ENCODE data around the gene ZNF668. TPM values are rescaled to one million over a fixed set of nuclear protein-coding genes. Genes with fewer than 3 reads are reported as not detected.

ZNF668 gene
- total RNA-seq, 4 donors from 2014 or later: 8.6 to 14.9 (median 10.7) TPM

DNA sequence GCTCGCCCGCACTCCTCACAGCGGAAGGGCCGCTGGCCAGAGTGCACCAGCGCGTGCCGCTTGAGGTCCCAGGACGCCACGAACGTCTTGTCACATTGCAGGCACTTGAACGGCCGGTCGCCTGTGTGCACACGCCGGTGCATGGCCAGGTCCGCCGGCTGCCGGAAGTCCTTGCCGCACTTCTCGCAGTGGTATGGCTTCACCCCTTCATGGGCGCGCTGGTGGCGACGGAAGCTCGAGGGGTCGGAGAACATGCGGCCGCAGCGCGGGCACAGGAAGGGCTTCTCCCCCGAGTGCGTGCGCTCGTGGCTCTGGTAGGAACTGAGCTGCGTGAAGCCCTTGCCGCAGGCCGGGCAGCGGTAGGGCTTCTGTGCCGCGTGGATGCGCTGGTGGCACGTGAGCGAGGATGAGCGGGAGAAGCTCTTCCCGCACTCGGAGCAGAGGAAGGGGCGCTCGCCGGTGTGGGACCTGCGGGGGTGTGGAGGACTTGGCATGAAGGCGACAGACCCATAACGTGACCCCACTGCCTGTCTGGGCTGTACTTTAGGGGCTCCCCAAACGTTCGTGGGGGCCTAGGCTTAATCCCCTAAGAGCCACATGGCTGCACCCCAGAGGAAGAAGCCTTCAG lies 12.1 kb downstream of the ZNF668 start:
- no peak for DNase-seq
- TF ChIP-seq POLR2A (IDR thresholded peaks at IDR 0.05): no peak
- TF ChIP-seq, protein P1, sequence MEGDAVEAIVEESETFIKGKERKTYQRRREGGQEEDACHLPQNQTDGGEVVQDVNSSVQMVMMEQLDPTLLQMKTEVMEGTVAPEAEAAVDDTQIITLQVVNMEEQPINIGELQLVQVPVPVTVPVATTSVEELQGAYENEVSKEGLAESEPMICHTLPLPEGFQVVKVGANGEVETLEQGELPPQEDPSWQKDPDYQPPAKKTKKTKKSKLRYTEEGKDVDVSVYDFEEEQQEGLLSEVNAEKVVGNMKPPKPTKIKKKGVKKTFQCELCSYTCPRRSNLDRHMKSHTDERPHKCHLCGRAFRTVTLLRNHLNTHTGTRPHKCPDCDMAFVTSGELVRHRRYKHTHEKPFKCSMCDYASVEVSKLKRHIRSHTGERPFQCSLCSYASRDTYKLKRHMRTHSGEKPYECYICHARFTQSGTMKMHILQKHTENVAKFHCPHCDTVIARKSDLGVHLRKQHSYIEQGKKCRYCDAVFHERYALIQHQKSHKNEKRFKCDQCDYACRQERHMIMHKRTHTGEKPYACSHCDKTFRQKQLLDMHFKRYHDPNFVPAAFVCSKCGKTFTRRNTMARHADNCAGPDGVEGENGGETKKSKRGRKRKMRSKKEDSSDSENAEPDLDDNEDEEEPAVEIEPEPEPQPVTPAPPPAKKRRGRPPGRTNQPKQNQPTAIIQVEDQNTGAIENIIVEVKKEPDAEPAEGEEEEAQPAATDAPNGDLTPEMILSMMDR (IDR thresholded peaks at IDR 0.05): no peak
- H3K27ac ChIP-seq: no peak overlapping the region
- 92 to 93% methylated on average over 3 to 41 of the region's 54 CpGs for WGBS, 2 donors
- peaks cover 4 to 24% (median 13%) of the 10 kb centered on the region in 3 donors for H3K4me1 ChIP-seq
- peaks cover 20 to 62% (median 24%) of the 10 kb centered on the region in 3 donors for H3K36me3 ChIP-seq
- no peak overlapping the region for H3K4me3 ChIP-seq
- intact Hi-C loops (cut with DNase I): no loop called here
- H3K27me3 ChIP-seq: no peaks in the 10 kb centered on the region
- no peaks in the 10 kb centered on the region for H3K9me3 ChIP-seq

DNA sequence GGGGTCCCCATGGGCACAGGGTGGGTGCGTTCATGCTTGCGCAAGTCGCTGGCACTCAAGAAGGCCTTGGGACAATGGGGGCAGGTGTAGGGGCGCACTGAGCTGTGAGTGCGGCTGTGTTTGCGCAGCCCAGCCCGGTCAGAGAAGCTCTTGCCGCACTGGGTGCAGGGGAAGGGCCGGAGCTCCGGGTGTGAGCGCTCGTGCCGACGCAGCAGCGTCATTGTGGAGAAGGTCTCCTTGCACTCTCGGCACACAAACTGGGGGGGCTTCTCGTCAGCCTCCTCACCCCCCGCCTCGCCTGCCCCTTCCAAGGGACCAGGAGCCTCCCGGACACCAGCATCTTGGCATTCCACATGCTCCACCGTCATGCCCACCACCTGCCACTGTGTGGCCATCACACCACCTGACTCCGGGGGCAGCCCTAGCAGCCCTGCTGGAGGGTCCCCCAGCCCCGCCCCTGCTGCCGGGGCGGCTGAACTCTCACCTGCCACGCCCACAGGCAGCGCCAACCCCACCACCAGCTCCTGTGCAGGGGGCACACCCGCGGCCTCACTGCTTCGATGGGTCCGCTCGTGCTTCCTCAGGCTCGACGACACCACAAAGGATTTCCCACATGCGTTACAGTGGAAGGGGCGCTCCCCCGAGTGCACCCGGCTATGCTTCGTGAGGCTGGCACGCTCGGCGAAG lies 12.8 kb downstream of the ZNF668 start:
- 70 to 93% methylated on average over 2 to 18 of the region's 42 CpGs for WGBS, 2 donors
- H3K9me3 ChIP-seq: no peaks in the 10 kb centered on the region
- TF ChIP-seq POLR2A (IDR thresholded peaks at IDR 0.05): no peak
- TF ChIP-seq, protein P1 (IDR thresholded peaks at IDR 0.05): no peak
- no peaks in the 10 kb centered on the region for H3K27me3 ChIP-seq
- DNase-seq: no peak
- intact Hi-C loops (cut with DNase I): no loop called here
- H3K27ac ChIP-seq: no peak overlapping the region
- peaks cover 4 to 24% (median 13%) of the 10 kb centered on the region in 3 donors for H3K4me1 ChIP-seq
- peaks cover 20 to 62% (median 24%) of the 10 kb centered on the region in 3 donors for H3K36me3 ChIP-seq
- no peak overlapping the region for H3K4me3 ChIP-seq

DNA sequence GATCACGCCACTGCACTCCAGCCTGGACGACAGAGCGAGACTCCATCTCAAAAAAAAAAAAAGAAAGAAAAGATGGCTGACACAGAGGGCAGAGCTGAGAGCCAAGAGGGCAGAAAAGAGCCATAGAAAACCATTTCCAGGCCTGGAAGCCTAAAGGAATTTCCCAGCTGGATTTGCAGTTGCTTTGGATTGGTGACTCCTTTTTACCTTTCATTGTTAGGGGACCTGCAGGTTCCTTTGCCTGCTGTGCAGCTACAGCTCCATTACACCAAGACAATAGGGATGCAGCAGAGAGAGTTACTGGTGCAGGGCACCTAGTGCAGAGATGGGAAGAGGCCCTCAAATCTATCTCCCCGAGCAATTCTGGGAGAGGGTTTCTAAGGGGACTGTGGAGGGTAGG lies 18.4 kb downstream of the ZNF668 start:
- no peak for TF ChIP-seq POLR2A (IDR thresholded peaks at IDR 0.05)
- TF ChIP-seq, protein P1 (IDR thresholded peaks at IDR 0.05): no peak
- no peaks in the 10 kb centered on the region for H3K27me3 ChIP-seq
- H3K4me1 ChIP-seq: peaks cover 0 to 6% (median 0%) of the 10 kb centered on the region in 3 donors
- no peak for DNase-seq
- peaks cover under 1 to 29% (median 2%) of the 10 kb centered on the region in 3 donors for H3K36me3 ChIP-seq
- no peak overlapping the region for H3K27ac ChIP-seq
- WGBS, 2 donors: 89% methylated on average over 4 of the region's 4 CpGs; no CpG with 5 or more reads in 1 of the 2 donors
- no peak overlapping the region for H3K4me3 ChIP-seq
- intact Hi-C loops (cut with DNase I): no loop called here
- H3K9me3 ChIP-seq: no peaks in the 10 kb centered on the region

DNA sequence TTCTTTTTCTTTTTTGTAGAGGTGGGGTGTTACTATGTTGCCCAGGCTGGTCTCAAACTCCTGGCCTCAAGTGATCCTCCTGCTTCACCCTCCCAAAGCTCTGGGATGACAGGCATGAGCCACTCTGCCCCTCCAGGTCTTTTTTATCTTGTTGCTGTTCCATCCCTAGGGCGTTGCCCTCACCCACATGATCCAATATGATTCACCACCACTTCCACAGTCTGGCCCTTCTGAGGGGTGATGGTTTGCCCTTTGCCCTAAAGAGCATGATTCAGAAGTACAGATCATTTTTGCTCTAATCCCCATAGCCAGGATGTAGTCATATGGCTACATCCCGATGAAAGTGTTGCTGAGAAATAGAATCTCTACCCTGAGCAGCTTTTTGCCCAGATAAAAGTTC lies 21.9 kb downstream of the ZNF668 start:
- intact Hi-C loops (cut with DNase I): no loop called here
- Histone ChIP-seq H3K4me3 (no peak overlapping the region), H3K4me1 (peaks cover 0 to 6% (median 0%) of the 10 kb centered on the region in 3 donors), H3K9me3 (no peaks in the 10 kb centered on the region), H3K36me3 (no peaks in the 10 kb centered on the region), H3K27me3 (no peaks in the 10 kb centered on the region), H3K27ac (no peak overlapping the region)
- no peak for TF ChIP-seq POLR2A (IDR thresholded peaks at IDR 0.05)
- TF ChIP-seq, protein P1 (IDR thresholded peaks at IDR 0.05): no peak
- WGBS, 2 donors: 23 to 28% methylated on average over 2 of the region's 2 CpGs
- no peak for DNase-seq

DNA sequence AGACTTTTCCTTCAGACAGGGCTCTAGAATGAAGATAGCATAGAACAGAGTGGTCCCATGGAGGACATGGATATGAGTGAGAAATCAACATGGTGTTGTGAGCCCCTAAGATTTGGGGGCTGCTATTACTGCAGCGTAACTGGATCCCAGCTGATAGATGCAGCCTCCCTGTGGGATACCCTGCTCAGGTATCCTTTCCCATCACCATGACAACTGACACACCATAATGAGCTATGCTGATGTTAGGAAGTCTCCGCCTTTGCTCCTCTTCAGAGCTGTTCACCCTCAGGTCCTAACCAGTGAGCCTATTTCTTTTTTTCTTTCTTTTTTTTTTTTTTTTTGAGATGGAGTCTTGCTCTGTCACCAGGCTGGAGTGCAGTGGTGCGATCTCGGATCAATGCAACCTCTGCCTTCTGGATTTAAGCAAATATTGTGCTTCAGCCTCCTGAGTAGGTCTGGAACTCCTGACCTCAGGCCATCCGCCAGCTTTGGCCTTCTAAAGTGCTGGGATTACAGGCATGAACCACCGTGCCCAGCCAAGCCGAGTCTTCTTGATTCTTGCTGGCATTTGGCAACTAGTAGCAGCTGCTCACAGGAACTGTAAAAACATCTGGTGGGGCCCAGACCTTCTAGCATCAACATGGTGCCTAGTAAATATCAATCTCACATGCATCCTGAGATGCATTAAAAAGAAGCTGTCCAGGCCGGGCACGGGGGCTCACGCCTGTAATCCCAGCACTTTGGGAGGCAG lies 23.6 kb downstream of the ZNF668 start:
- no peak for DNase-seq
- Histone ChIP-seq H3K27me3 (no peaks in the 10 kb centered on the region), H3K9me3 (no peaks in the 10 kb centered on the region), H3K4me1 (peaks cover 0 to 6% (median 0%) of the 10 kb centered on the region in 3 donors), H3K27ac (no peak overlapping the region), H3K36me3 (no peaks in the 10 kb centered on the region), H3K4me3 (no peak overlapping the region)
- intact Hi-C loops (cut with DNase I): no loop called here
- no peak for TF ChIP-seq POLR2A (IDR thresholded peaks at IDR 0.05)
- TF ChIP-seq, protein P1 (IDR thresholded peaks at IDR 0.05): no peak
- 70 to 87% methylated on average over 7 of the region's 10 CpGs for WGBS, 2 donors
